Tibial nerve (tissue), 4 donors: ENCODE measurements around the gene ENC1. TPM values are rescaled to one million over a fixed set of nuclear protein-coding genes. Genes with fewer than 3 reads are reported as not detected.

Experiments
- DNase-seq, 2 donors: peaks; one replicate each; pipeline ENCODE4 v3.0.0-alpha.2; 2019; ENCODE audit warnings: low spot score in 2 of 2
- H3K27ac ChIP-seq, 4 donors: fragments of 200-600 bp; sonication (generic) in 3 of 4; one replicate each; pipeline ENCODE4 v1.5.1; 2017 to 2019; ENCODE audit warnings: mild to moderate bottlenecking in 1 of 4
- H3K27me3 ChIP-seq, 2 donors: fragments of 200-600 bp; sonication (generic) in 1 of 2; one replicate each; pipeline versions ENCODE4 v1.5.1 to v1.6.0; 2017 to 2019
- H3K36me3 ChIP-seq, 3 donors: fragments of 200-600 bp; sonication (generic); one replicate each; pipeline ENCODE4 v1.5.1; 2018 to 2019
- H3K4me1 ChIP-seq, 4 donors: fragments of 200-600 bp; sonication (generic) in 3 of 4; one replicate each; pipeline ENCODE4 v1.5.1; 2017 to 2019
- H3K4me3 ChIP-seq, 4 donors: fragments of 200-600 bp; sonication (generic) in 3 of 4; one replicate each; pipeline ENCODE4 v1.5.1; 2017 to 2019; ENCODE audit warnings: mild to moderate bottlenecking in 1 of 4, moderate library complexity in 1 of 4
- H3K9me3 ChIP-seq, 4 donors: fragments of 200-600 bp; sonication (generic) in 3 of 4; one replicate each; pipeline ENCODE4 v1.5.1; 2017 to 2019
- EP300 ChIP-seq, 2 donors: sonication (generic); formaldehyde crosslinking; IDR thresholded peaks; one replicate each; pipeline ENCODE4 v1.6.1; 2017; ENCODE audit warnings: antibody characterized with exemption in 2 of 2, mild to moderate bottlenecking in 1 of 2
- POLR2A ChIP-seq, 2 donors: fragments of 450-650 bp; IDR thresholded peaks; one replicate each; pipeline ENCODE4 v1.6.1; 2017; ENCODE audit warnings: antibody characterized with exemption in 2 of 2, mild to moderate bottlenecking in 2 of 2, moderate library complexity in 2 of 2
- WGBS, 2 donors: methylation state at CpG; one replicate each; pipeline ENCODE4 v1.1.5; 2018; 5-methylcytosine and 5-hydroxymethylcytosine counted together
- total RNA-seq, 4 donors: library from RNA; depleted of rRNA; stranded (reverse); fragments of >200 nt; gene quantifications; one replicate each; pipeline ENCODE4 v1.1.0, GENCODE V29; 2016
- TF ChIP-seq, protein P1 (sequence below), 5 experiments: fragments of 200-600 bp in 3 of 5; fragments of 450-650 bp in 2 of 5; sonication (generic) in 3 of 5; IDR thresholded peaks; one replicate each; pipeline ENCODE4 v1.5.1; 2016 to 2019; ENCODE audit warnings: antibody characterized with exemption in 5 of 5, mild to moderate bottlenecking in 3 of 5, moderate library complexity in 2 of 5

ENC1 gene
- total RNA-seq, 4 donors from 2014 or later, result 4.0 to 11.7 (median 7.7) TPM

DNA sequence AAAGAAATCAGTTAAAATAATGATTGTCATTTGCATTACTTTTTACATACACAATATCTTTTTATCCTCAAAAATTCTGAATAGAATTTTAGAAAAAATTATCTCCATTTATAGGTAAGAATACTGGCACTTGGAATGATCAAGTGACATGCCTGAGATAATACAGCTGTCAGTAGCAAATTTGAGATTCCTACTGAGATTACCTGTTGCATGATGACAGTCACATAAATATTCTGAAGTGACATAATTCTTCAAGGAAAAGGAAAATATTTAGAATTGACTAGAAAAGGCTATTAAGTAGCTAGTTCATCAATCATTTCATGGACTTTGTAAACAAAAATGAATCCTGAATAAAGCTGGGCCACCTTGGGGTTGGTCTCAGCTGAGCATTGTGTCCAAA, 15.2 kb upstream of the ENC1 start:
- no peaks in the 10 kb centered on the region for H3K27me3 ChIP-seq
- no peak overlapping the region for H3K27ac ChIP-seq
- no peaks in the 10 kb centered on the region for H3K4me1 ChIP-seq
- no peaks in the 10 kb centered on the region for H3K36me3 ChIP-seq
- H3K4me3 ChIP-seq, result no peak overlapping the region
- TF ChIP-seq, protein P1, sequence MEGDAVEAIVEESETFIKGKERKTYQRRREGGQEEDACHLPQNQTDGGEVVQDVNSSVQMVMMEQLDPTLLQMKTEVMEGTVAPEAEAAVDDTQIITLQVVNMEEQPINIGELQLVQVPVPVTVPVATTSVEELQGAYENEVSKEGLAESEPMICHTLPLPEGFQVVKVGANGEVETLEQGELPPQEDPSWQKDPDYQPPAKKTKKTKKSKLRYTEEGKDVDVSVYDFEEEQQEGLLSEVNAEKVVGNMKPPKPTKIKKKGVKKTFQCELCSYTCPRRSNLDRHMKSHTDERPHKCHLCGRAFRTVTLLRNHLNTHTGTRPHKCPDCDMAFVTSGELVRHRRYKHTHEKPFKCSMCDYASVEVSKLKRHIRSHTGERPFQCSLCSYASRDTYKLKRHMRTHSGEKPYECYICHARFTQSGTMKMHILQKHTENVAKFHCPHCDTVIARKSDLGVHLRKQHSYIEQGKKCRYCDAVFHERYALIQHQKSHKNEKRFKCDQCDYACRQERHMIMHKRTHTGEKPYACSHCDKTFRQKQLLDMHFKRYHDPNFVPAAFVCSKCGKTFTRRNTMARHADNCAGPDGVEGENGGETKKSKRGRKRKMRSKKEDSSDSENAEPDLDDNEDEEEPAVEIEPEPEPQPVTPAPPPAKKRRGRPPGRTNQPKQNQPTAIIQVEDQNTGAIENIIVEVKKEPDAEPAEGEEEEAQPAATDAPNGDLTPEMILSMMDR (IDR thresholded peaks at IDR 0.05), result no peak
- TF ChIP-seq POLR2A (IDR thresholded peaks at IDR 0.05) (no peak), EP300 (IDR thresholded peaks at IDR 0.05) (no peak)
- DNase-seq, result no peak
- no peaks in the 10 kb centered on the region for H3K9me3 ChIP-seq

DNA sequence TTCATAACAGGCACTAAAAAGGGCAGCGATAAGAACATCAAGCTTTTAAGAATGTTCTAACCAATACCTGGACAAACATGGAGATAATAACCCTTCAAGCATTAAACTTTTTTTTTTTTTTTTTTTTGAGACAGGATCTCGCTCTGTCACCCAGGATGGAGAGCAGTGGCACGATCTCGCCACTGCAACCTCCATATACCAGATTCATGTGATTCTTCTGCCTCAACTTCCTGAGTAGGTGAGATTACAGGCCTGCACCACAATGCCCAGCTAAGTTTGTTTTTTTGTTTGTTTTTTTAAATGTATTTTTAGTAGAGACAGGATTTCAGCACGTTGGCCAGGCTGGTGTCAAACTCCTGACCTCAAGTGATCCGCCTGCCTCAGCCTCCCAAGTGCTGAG, 14.7 kb upstream of the ENC1 start:
- TF ChIP-seq EP300 (IDR thresholded peaks at IDR 0.05) (no peak), POLR2A (IDR thresholded peaks at IDR 0.05) (no peak)
- TF ChIP-seq, protein P1 (IDR thresholded peaks at IDR 0.05), result no peak
- no peak for DNase-seq
- H3K27me3 ChIP-seq, result no peaks in the 10 kb centered on the region
- no peaks in the 10 kb centered on the region for H3K36me3 ChIP-seq
- WGBS, 2 donors, result 78 to 86% methylated on average over 6 of the region's 6 CpGs
- no peak overlapping the region for H3K4me3 ChIP-seq
- no peaks in the 10 kb centered on the region for H3K4me1 ChIP-seq
- H3K27ac ChIP-seq, result no peak overlapping the region
- no peaks in the 10 kb centered on the region for H3K9me3 ChIP-seq

DNA sequence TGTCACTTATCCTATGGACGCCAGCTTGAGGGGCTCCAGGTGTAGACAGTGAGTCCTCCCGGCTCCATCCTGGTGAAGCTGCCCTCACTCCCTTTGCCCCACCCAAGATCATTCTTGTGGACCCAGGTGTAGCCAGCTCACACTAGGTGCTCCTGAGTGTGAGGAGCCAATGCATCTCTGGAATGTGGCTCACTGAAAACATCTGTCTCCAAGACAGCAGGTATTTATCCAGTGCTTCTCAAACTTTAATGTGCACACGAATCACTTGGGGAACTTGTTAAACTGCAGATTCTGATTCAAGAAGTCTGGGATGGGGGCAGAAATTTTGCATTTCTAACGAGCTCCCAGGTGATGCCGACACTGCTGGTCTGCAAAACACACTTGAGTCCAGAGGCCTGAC, 13.5 kb upstream of the ENC1 start:
- no peaks in the 10 kb centered on the region for H3K9me3 ChIP-seq
- WGBS, 2 donors, result 79 to 88% methylated on average over 5 of the region's 5 CpGs
- no peak for TF ChIP-seq POLR2A (IDR thresholded peaks at IDR 0.05)
- TF ChIP-seq EP300 (IDR thresholded peaks at IDR 0.05), result no peak
- TF ChIP-seq, protein P1 (IDR thresholded peaks at IDR 0.05), result no peak
- H3K36me3 ChIP-seq, result no peaks in the 10 kb centered on the region
- H3K27ac ChIP-seq, result no peak overlapping the region
- H3K4me3 ChIP-seq, result no peak overlapping the region
- DNase-seq, result no peak
- H3K27me3 ChIP-seq, result no peaks in the 10 kb centered on the region
- H3K4me1 ChIP-seq, result peaks cover 0 to 2% (median 0%) of the 10 kb centered on the region in 4 donors

DNA sequence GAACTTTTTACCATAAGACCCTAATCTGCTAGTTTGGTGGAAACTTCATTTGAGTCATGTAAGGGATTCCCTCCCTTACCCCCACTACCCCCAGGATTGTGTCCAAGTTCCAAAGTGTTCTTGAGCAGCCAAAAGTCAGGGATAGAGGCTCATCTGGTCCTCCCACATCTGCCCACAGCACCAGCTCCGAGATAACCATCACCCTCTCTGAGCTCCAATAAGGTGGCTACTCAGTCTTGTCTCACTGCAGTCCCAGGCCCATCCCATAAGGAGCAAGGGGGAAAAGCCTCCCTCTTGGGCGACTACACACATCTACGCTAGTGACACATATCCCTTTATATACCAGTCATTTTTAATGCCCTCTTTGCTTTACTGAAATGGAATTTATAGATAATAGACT, 12.0 kb upstream of the ENC1 start:
- H3K4me3 ChIP-seq, result no peak overlapping the region
- no peaks in the 10 kb centered on the region for H3K9me3 ChIP-seq
- DNase-seq, result no peak
- H3K27ac ChIP-seq, result no peak overlapping the region
- H3K27me3 ChIP-seq, result no peaks in the 10 kb centered on the region
- WGBS, 2 donors, result 80 to 92% methylated on average over 3 of the region's 3 CpGs
- TF ChIP-seq POLR2A (IDR thresholded peaks at IDR 0.05) (no peak), EP300 (IDR thresholded peaks at IDR 0.05) (no peak)
- TF ChIP-seq, protein P1 (IDR thresholded peaks at IDR 0.05), result no peak
- peaks cover 0 to 11% (median 0%) of the 10 kb centered on the region in 4 donors for H3K4me1 ChIP-seq
- H3K36me3 ChIP-seq, result no peaks in the 10 kb centered on the region

DNA sequence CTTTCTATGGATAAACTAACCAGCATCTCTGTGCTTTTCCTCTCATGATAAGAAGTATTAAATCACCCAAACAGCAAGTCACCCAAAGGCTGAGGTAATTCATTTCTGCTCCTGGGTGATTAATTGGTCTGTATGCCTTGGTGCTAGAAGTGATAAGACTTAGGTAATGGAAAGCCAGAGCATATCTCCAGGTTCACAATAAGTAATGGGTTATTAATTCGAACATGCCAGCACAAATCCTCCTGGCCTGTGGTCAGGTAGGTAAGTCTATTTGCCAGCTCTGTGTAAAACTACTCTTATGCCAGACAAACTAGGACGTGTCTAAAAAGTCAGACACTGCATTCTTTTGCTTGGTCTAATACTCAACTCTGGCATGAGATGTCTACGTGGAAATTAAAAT, 11.2 kb upstream of the ENC1 start:
- no peak for DNase-seq
- no peaks in the 10 kb centered on the region for H3K27me3 ChIP-seq
- no peaks in the 10 kb centered on the region for H3K9me3 ChIP-seq
- TF ChIP-seq EP300 (IDR thresholded peaks at IDR 0.05), result no peak
- WGBS, 2 donors, result 85 to 92% methylated on average over 3 of the region's 3 CpGs
- H3K4me3 ChIP-seq, result no peak overlapping the region
- no peaks in the 10 kb centered on the region for H3K36me3 ChIP-seq
- peaks cover 0 to 18% (median 0%) of the 10 kb centered on the region in 4 donors for H3K4me1 ChIP-seq
- no peak overlapping the region for H3K27ac ChIP-seq

DNA sequence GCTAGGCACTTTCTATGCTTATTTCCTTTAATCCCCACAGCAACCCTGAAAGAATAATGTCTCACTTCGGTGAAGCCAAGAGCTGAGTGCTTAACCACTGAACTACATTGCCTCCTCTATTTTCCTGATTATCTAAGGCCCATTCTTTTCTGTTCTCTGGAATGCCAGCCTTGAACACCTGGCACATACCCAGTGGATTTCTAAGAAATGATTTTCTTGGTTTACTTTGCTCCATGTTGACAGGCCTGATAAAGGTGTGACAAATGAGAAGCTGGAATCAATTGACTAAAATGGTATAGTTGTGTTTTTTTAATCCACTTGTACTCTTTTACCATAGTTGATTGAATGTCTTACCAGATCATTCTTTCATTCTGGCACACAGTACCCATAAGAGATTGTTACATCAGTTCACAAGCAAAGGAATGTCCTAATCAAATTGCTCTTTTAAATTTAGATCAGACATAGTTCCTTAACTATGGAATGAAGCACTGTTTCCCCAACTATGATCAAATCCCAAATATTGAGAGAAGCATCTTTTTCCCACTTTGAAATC, 9.0 kb upstream of the ENC1 start:
- Histone ChIP-seq H3K36me3 (no peaks in the 10 kb centered on the region), H3K27me3 (no peaks in the 10 kb centered on the region), H3K4me1 (peaks cover 0 to 18% (median 0%) of the 10 kb centered on the region in 4 donors), H3K27ac (no peak overlapping the region), H3K4me3 (no peak overlapping the region), H3K9me3 (no peaks in the 10 kb centered on the region)
- TF ChIP-seq, protein P1 (IDR thresholded peaks at IDR 0.05), result no peak
- TF ChIP-seq EP300 (IDR thresholded peaks at IDR 0.05) (no peak), POLR2A (IDR thresholded peaks at IDR 0.05) (no peak)
- DNase-seq, result no peak
- WGBS, 2 donors, result 16 to 36% methylated on average over 1 of the region's 1 CpG
